ENCODE measurements around the gene PRSS33. TPM values are rescaled to one million over a fixed set of nuclear protein-coding genes. Genes with fewer than 3 reads are reported as not detected.
A peak's percentile ranks its signal among the peaks of the same experiment; 100 is the strongest.

PRSS33 gene
- total and polyA plus RNA-seq, 9 of the 15 experiments (the other 6 are each of a cell fraction or from before 2014, with no cell fraction given): not detected

- TF ChIP-seq ZNF655 (CRISPR knock-in tag; IDR thresholded peaks at IDR 0.05): no peak
- TF ChIP-seq CREB5 (CRISPR knock-in tag; IDR thresholded peaks at IDR 0.05): no peak
- TF ChIP-seq BCLAF1 (IDR thresholded peaks at IDR 0.05; ENCODE audit: borderline replicate concordance in 1 of 2, control insufficient read depth in 1 of 2, low read depth in 2 of 2, low read length in 1 of 2): no peak
- TF ChIP-seq ELK1 (CRISPR knock-in tag; IDR thresholded peaks at IDR 0.05): no peak
- no peak for TF ChIP-seq TRIM24 (IDR thresholded peaks at IDR 0.05)
- no peak for TF ChIP-seq ZNF347 (CRISPR knock-in tag; IDR thresholded peaks at IDR 0.05; ENCODE audit: low read depth)
- TF ChIP-seq ZNF609 (CRISPR knock-in tag; IDR thresholded peaks at IDR 0.05; ENCODE audit: borderline replicate concordance): no peak
- no peak for TF ChIP-seq PYGO2 (tag; IDR thresholded peaks at IDR 0.05)
- no peak for TF ChIP-seq CBX8 (IDR thresholded peaks at IDR 0.05; ENCODE audit: borderline replicate concordance, extremely low read depth, low read depth, low read length, poor library complexity, severe bottlenecking)
- TF ChIP-seq CBX1 (IDR thresholded peaks at IDR 0.05; ENCODE audit: low read depth): no peak
- peak; percentile 61; the same call in 1 of the 2 replicates for TF ChIP-seq ARID1B (IDR thresholded peaks at IDR 0.05)
- TF ChIP-seq MLX (CRISPR knock-in tag; conservative IDR thresholded peaks at IDR 0.05): no peak
- no peak for TF ChIP-seq ARID2 (IDR thresholded peaks at IDR 0.05)
Observed at GRCh38 chr16:2795395-2796143, 8.2 kb upstream of the PRSS33 start (continued).

Measured in K562 (cell line).